ENCODE data around the gene TSHZ3. TPM values are rescaled to one million over a fixed set of nuclear protein-coding genes. Genes with fewer than 3 reads are reported as not detected.

The TSHZ3 gene
- total RNA-seq, 2 experiments from 2014 or later = 0.94 to 1.5 TPM

- no peak overlapping the region for H3K27ac Mint-ChIP-seq
- no peak for DNase-seq
- H3K27me3 Mint-ChIP-seq = no peaks in the 10 kb centered on the region
- CTCF ChIA-PET = no interaction called here
- no peaks in the 10 kb centered on the region for H3K9me3 Mint-ChIP-seq (ENCODE audit: low read depth)
- ATAC-seq = no peak
- H3K4me1 Mint-ChIP-seq = peaks cover under 1% of the 10 kb centered on the region
- no peaks in the 10 kb centered on the region for H3K36me3 Mint-ChIP-seq
- H3K4me3 Mint-ChIP-seq = no peak overlapping the region
Observed at GRCh38 chr19:31290931-31291590, 58.2 kb downstream of the TSHZ3 start.

- Mint-ChIP-seq H3K4me3 (no peak overlapping the region), H3K36me3 (no peaks in the 10 kb centered on the region), H3K4me1 (peaks cover 3% of the 10 kb centered on the region), H3K9me3 (ENCODE audit: low read depth) (no peaks in the 10 kb centered on the region), H3K27me3 (no peaks in the 10 kb centered on the region), H3K27ac (no peak overlapping the region)
- ATAC-seq = no peak
- CTCF ChIA-PET = no interaction called here
- no peak for DNase-seq
Observed at GRCh38 chr19:31289976-31290375, 59.3 kb downstream of the TSHZ3 start.

GRCh38 chr19:31289381-31289880 lies 59.8 kb downstream of the TSHZ3 start:
- no peak overlapping the region for H3K27ac Mint-ChIP-seq
- ATAC-seq (no peak), DNase-seq (no peak)
- CTCF ChIA-PET = no interaction called here
- no peaks in the 10 kb centered on the region for H3K27me3 Mint-ChIP-seq
- H3K4me1 Mint-ChIP-seq = peaks cover 3% of the 10 kb centered on the region
- no peaks in the 10 kb centered on the region for H3K9me3 Mint-ChIP-seq (ENCODE audit: low read depth)
- H3K4me3 Mint-ChIP-seq = no peak overlapping the region
- H3K36me3 Mint-ChIP-seq = no peaks in the 10 kb centered on the region

GRCh38 chr19:31286491-31286890 lies 62.7 kb downstream of the TSHZ3 start:
- no peak overlapping the region for H3K4me3 Mint-ChIP-seq
- H3K4me1 Mint-ChIP-seq = peaks cover 3% of the 10 kb centered on the region
- DNase-seq (no peak), ATAC-seq (no peak)
- no peaks in the 10 kb centered on the region for H3K27me3 Mint-ChIP-seq
- H3K27ac Mint-ChIP-seq = no peak overlapping the region
- H3K36me3 Mint-ChIP-seq = no peaks in the 10 kb centered on the region
- H3K9me3 Mint-ChIP-seq (ENCODE audit: low read depth) = no peaks in the 10 kb centered on the region
- CTCF ChIA-PET = no interaction called here

DNA sequence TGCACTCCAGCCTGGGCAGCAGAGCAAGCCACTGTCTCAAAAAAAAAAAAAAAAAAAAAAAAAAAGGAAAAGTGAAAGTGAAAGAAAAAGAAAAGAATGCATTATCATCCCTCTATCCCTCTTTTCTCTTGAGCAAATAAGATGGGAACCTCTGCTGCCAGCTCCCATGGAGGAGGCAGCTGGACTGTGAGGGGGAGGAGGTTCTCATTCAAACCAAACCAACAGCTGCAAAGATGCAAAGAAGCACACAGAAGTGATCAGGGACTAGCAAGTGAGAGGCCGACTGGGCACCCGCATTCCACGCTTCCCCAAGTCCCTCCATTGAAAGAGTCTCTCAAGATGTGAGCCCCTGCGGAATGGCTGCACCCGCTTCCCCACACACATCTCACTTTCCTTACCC lies 63.5 kb downstream of the TSHZ3 start:
- CTCF ChIA-PET = interaction anchor here (0.6 kb wide), 1 partner anchor 1415 kb away, joined by 3 read pairs; no protein-coding TSS in a partner anchor
- no peaks in the 10 kb centered on the region for H3K36me3 Mint-ChIP-seq
- DNase-seq (no peak), ATAC-seq (no peak)
- peaks cover 3% of the 10 kb centered on the region for H3K4me1 Mint-ChIP-seq
- H3K27ac Mint-ChIP-seq = no peak overlapping the region
- no peak overlapping the region for H3K4me3 Mint-ChIP-seq
- no peaks in the 10 kb centered on the region for H3K27me3 Mint-ChIP-seq
- H3K9me3 Mint-ChIP-seq (ENCODE audit: low read depth) = no peaks in the 10 kb centered on the region

DNA sequence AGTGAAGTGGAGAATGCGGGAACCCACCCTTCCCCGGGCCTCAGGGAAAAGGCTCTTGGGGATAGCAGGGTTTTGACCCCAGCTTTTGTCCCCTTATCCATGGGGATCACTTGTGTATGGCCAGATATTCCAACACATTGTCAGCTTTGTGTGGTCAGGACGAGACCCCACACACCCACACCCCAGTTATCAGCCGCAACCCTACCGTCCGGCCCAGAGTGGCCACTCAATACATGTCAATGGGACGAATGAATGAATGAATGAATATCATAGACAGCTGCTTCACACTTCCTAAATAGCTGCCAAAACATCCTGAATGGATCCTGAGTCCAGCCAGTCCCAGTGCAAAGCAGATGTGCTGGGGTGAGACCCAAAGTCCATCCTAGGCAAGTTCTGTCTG lies 64.6 kb downstream of the TSHZ3 start:
- Mint-ChIP-seq H3K36me3 (no peaks in the 10 kb centered on the region), H3K4me3 (no peak overlapping the region), H3K27me3 (no peaks in the 10 kb centered on the region), H3K4me1 (peaks cover 3% of the 10 kb centered on the region), H3K9me3 (ENCODE audit: low read depth) (no peaks in the 10 kb centered on the region), H3K27ac (no peak overlapping the region)
- CTCF ChIA-PET = no interaction called here
- ATAC-seq (no peak), DNase-seq (no peak)

DNA sequence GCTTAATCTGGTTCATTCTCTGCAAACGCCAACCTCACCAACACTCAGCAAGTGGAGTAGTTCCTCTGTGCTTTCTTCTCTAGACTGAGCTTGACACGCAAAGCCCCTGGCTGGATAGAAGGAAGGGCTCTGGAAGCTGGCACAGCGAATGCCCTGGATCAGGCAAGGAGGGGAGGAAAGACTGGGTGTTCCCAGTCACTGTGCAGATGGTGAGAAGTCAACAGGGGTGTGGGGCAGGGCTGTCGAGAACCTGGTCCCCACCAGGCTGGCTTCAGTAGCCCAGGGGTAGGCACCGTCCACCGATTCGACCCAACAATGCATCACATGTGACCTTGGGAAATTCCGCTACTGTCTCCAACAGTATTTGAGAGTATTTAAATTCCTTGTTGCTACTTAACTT lies 65.5 kb downstream of the TSHZ3 start:
- CTCF ChIA-PET = no interaction called here

GRCh38 chr19:31282346-31282745 lies 66.9 kb downstream of the TSHZ3 start:
- ATAC-seq (no peak), DNase-seq (no peak)
- Mint-ChIP-seq H3K4me3 (no peak overlapping the region), H3K27ac (no peak overlapping the region), H3K4me1 (peaks cover 3% of the 10 kb centered on the region), H3K9me3 (ENCODE audit: low read depth) (no peaks in the 10 kb centered on the region), H3K36me3 (no peaks in the 10 kb centered on the region), H3K27me3 (no peaks in the 10 kb centered on the region)
- CTCF ChIA-PET = interaction anchor here (0.7 kb wide), 1 partner anchor 186 kb away, joined by 3 read pairs; no protein-coding TSS in a partner anchor

More for the DNA sequence above, 65.5 kb downstream of the TSHZ3 start:
- peaks cover 3% of the 10 kb centered on the region for H3K4me1 Mint-ChIP-seq
- H3K36me3 Mint-ChIP-seq = no peaks in the 10 kb centered on the region
- no peak overlapping the region for H3K4me3 Mint-ChIP-seq
- DNase-seq = no peak
- no peaks in the 10 kb centered on the region for H3K27me3 Mint-ChIP-seq
- H3K9me3 Mint-ChIP-seq (ENCODE audit: low read depth) = no peaks in the 10 kb centered on the region
- ATAC-seq = no peak
- no peak overlapping the region for H3K27ac Mint-ChIP-seq

- DNase-seq (no peak), ATAC-seq (no peak)
- Mint-ChIP-seq H3K27ac (no peak overlapping the region), H3K9me3 (ENCODE audit: low read depth) (no peaks in the 10 kb centered on the region), H3K36me3 (no peaks in the 10 kb centered on the region), H3K4me1 (no peaks in the 10 kb centered on the region), H3K27me3 (no peaks in the 10 kb centered on the region), H3K4me3 (no peak overlapping the region)
- CTCF ChIA-PET = no interaction called here
Observed at GRCh38 chr19:31280287-31281006, 68.8 kb downstream of the TSHZ3 start.

GRCh38 chr19:31279436-31279765 lies 69.8 kb downstream of the TSHZ3 start:
- CTCF ChIA-PET = no interaction called here
- H3K27me3 Mint-ChIP-seq = no peaks in the 10 kb centered on the region
- no peaks in the 10 kb centered on the region for H3K9me3 Mint-ChIP-seq (ENCODE audit: low read depth)
- no peaks in the 10 kb centered on the region for H3K4me1 Mint-ChIP-seq
- no peak for DNase-seq
- H3K4me3 Mint-ChIP-seq = no peak overlapping the region
- no peaks in the 10 kb centered on the region for H3K36me3 Mint-ChIP-seq
- ATAC-seq = no peak
- no peak overlapping the region for H3K27ac Mint-ChIP-seq

DNA sequence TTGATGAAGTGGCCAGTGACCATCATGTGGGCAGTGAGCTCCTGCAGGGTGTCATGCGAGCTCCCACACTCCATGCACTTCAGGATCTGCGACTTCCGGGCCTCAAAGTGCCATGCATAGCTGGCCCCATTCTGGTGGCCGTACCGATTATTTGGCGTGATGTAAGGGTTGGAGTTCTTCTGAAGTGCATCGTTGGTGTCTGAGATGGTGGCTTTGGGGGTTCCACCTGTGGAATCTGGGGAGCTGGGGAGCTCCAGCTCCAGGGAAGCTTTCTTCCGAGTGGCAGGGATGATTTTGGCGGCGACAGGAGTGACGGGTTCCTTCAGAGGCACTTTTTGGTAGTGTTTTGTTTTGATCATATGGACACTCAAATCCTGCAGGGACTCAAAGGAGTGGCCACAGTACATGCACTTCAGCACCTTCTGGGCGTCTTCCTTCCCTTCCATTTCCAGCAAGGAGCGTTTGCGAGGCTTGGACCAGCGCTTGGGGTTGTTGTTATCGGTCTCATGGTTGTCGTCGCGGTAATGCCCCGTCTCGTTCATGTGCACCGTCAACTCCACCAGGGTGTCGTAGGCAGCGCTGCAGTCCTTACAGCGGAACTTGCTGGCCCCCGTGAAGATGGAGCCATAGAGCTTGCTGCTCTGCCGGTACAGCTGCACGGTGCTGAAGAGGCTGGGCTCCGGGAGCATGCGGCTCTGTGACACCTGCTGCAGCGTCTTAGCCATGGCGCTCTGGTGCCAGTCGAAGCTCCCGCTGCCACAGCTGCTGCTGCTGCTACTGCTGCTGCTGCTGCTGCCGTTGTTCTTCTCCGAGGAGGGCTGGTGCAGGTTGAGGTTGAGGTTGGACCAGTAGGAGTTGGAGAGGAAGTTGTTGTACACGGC lies 70.4 kb downstream of the TSHZ3 start:
- Mint-ChIP-seq H3K9me3 (ENCODE audit: low read depth) (no peaks in the 10 kb centered on the region), H3K27me3 (no peaks in the 10 kb centered on the region), H3K36me3 (no peaks in the 10 kb centered on the region), H3K27ac (no peak overlapping the region), H3K4me3 (no peak overlapping the region), H3K4me1 (no peaks in the 10 kb centered on the region)
- CTCF ChIA-PET = no interaction called here
- no peak for ATAC-seq
- DNase-seq = no peak

DNA sequence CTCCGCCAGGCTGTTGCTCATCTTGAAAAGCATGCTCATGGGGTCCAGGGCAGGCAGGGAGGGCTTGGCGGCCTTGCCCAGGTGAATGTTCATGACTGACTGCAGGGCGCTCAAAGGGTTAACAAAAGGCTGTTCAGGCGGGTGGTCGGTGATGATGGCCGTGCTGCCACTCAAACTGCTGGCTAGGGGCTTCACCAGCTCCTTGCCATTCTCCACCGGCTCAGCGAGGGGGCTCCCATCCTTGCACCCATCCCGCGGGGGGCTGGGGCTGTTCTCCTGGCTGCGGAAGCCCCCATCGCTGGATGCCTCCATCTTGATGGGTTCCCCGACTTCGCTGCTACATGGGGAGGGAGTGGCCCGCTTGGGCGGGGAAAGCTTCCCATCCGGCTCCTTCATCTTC lies 71.7 kb downstream of the TSHZ3 start:
- Mint-ChIP-seq H3K4me3 (no peak overlapping the region), H3K36me3 (no peaks in the 10 kb centered on the region), H3K27ac (no peak overlapping the region), H3K4me1 (no peaks in the 10 kb centered on the region), H3K9me3 (ENCODE audit: low read depth) (no peaks in the 10 kb centered on the region), H3K27me3 (no peaks in the 10 kb centered on the region)
- ATAC-seq (no peak), DNase-seq (no peak)
- CTCF ChIA-PET = no interaction called here

DNA sequence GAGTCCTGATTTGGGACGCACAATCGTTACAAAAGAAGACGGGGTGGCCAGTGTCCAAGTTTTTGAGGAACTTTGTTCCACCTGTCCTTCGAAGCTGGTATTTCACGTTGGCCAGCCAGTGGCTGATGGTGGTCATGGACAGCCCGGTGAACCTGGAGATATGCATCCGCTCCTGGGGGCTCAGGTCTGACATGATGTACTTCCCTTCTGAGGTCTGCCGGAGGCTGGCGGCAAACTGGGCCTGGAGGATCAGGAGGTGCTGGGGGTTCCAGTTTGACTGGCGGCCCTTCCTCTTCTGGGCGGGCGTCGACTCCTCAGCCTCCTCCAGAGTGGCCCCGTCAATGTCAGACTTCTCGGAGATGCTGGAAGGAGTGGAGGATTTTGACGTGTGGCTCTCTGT lies 72.4 kb downstream of the TSHZ3 start:
- ATAC-seq = no peak
- CTCF ChIA-PET = no interaction called here
- H3K27ac Mint-ChIP-seq = no peak overlapping the region

GRCh38 chr19:31275068-31275334 lies 74.2 kb downstream of the TSHZ3 start:
- CTCF ChIA-PET = no interaction called here
- Mint-ChIP-seq H3K4me1 (no peaks in the 10 kb centered on the region), H3K4me3 (no peak overlapping the region), H3K27me3 (no peaks in the 10 kb centered on the region), H3K27ac (no peak overlapping the region), H3K9me3 (ENCODE audit: low read depth) (no peaks in the 10 kb centered on the region), H3K36me3 (no peaks in the 10 kb centered on the region)
- DNase-seq (no peak), ATAC-seq (no peak)

More for the DNA sequence above, 72.4 kb downstream of the TSHZ3 start:
- Mint-ChIP-seq H3K36me3 (no peaks in the 10 kb centered on the region), H3K4me3 (no peak overlapping the region), H3K27me3 (no peaks in the 10 kb centered on the region), H3K9me3 (ENCODE audit: low read depth) (no peaks in the 10 kb centered on the region), H3K4me1 (no peaks in the 10 kb centered on the region)
- no peak for DNase-seq

All from activated CD8-positive, alpha-beta memory T cell treated with anti-CD3 and anti-CD28 coated beads, Interleukin-2, amount 10 ng/mL, durations not matched to agents 7 days and 5 days (primary cell).